Measurements from ENCODE around the gene AIFM2.

AIFM2 gene

GRCh38 chr10:70166394-70166793, 33.8 kb upstream of the AIFM2 start (continued):
- TF ChIP-seq, protein P1, sequence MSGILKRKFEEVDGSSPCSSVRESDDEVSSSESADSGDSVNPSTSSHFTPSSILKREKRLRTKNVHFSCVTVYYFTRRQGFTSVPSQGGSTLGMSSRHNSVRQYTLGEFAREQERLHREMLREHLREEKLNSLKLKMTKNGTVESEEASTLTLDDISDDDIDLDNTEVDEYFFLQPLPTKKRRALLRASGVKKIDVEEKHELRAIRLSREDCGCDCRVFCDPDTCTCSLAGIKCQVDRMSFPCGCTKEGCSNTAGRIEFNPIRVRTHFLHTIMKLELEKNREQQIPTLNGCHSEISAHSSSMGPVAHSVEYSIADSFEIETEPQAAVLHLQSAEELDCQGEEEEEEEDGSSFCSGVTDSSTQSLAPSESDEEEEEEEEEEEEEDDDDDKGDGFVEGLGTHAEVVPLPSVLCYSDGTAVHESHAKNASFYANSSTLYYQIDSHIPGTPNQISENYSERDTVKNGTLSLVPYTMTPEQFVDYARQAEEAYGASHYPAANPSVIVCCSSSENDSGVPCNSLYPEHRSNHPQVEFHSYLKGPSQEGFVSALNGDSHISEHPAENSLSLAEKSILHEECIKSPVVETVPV (CRISPR knock-in tag; IDR thresholded peaks at IDR 0.05), result no peak
- TF ChIP-seq CSDC2 (CRISPR knock-in tag; IDR thresholded peaks at IDR 0.05), result no peak

DNA sequence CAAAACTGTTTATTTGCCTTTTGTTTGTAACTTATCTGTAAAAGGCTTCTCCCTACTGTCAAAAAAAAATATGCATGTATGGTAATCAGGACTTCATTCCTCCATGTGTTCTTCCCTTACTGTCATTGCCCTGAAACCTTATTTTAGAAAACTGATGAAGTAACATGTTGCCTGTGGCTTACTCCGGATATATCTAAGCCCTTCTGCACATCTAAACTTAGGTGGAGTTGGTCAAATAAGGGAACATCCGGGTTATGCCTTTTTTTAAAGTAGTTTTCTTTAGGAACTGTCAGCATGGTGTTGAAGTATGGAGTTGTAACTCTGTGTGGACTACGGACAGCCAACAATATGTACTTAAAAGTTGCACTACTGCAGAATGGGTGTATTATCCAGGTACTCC, 31.5 kb upstream of the AIFM2 start:
- no peak for TF ChIP-seq ZFP3 (CRISPR knock-in tag; IDR thresholded peaks at IDR 0.05)
- no peak for TF ChIP-seq ZNF565 (CRISPR knock-in tag; conservative IDR thresholded peaks at IDR 0.05; ENCODE audit: low read depth)
- TF ChIP-seq TSHZ2 (CRISPR knock-in tag; IDR thresholded peaks at IDR 0.05), result no peak
- no peak for TF ChIP-seq ARNTL (CRISPR knock-in tag; IDR thresholded peaks at IDR 0.05; ENCODE audit: borderline replicate concordance, low read depth)
- no peak for TF ChIP-seq ZNF8 (CRISPR knock-in tag; IDR thresholded peaks at IDR 0.05)
- no peak for TF ChIP-seq POU6F1 (CRISPR knock-in tag; IDR thresholded peaks at IDR 0.05; ENCODE audit: borderline replicate concordance, low read depth)
- TF ChIP-seq ZFP30 (CRISPR knock-in tag; IDR thresholded peaks at IDR 0.05), result no peak
- TF ChIP-seq, protein P2, sequence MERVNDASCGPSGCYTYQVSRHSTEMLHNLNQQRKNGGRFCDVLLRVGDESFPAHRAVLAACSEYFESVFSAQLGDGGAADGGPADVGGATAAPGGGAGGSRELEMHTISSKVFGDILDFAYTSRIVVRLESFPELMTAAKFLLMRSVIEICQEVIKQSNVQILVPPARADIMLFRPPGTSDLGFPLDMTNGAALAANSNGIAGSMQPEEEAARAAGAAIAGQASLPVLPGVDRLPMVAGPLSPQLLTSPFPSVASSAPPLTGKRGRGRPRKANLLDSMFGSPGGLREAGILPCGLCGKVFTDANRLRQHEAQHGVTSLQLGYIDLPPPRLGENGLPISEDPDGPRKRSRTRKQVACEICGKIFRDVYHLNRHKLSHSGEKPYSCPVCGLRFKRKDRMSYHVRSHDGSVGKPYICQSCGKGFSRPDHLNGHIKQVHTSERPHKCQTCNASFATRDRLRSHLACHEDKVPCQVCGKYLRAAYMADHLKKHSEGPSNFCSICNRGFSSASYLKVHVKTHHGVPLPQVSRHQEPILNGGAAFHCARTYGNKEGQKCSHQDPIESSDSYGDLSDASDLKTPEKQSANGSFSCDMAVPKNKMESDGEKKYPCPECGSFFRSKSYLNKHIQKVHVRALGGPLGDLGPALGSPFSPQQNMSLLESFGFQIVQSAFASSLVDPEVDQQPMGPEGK (CRISPR knock-in tag; IDR thresholded peaks at IDR 0.05; ENCODE audit: borderline replicate concordance), result no peak
- TF ChIP-seq PPARA (CRISPR knock-in tag; IDR thresholded peaks at IDR 0.05; ENCODE audit: borderline replicate concordance), result no peak
- no peak for TF ChIP-seq OSR1 (CRISPR knock-in tag; IDR thresholded peaks at IDR 0.05)
- no peak for TF ChIP-seq TOX (CRISPR knock-in tag; IDR thresholded peaks at IDR 0.05; ENCODE audit: borderline replicate concordance)
- no peak for TF ChIP-seq ISL1 (CRISPR knock-in tag; IDR thresholded peaks at IDR 0.05)
- no peak for TF ChIP-seq GLIS3 (CRISPR knock-in tag; IDR thresholded peaks at IDR 0.05)
- TF ChIP-seq, protein P3, sequence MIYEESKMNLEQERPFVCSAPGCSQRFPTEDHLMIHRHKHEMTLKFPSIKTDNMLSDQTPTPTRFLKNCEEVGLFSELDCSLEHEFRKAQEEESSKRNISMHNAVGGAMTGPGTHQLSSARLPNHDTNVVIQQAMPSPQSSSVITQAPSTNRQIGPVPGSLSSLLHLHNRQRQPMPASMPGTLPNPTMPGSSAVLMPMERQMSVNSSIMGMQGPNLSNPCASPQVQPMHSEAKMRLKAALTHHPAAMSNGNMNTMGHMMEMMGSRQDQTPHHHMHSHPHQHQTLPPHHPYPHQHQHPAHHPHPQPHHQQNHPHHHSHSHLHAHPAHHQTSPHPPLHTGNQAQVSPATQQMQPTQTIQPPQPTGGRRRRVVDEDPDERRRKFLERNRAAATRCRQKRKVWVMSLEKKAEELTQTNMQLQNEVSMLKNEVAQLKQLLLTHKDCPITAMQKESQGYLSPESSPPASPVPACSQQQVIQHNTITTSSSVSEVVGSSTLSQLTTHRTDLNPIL (CRISPR knock-in tag; IDR thresholded peaks at IDR 0.05; ENCODE audit: low read depth), result no peak
- TF ChIP-seq ZNF70 (CRISPR knock-in tag; IDR thresholded peaks at IDR 0.05), result no peak
- TF ChIP-seq, protein P1 (CRISPR knock-in tag; IDR thresholded peaks at IDR 0.05), result no peak
- no peak for TF ChIP-seq BACH2 (CRISPR knock-in tag; IDR thresholded peaks at IDR 0.05; ENCODE audit: borderline replicate concordance)
- ATAC-seq, result no peak

- ATAC-seq, result no peak
- TF ChIP-seq BACH2 (CRISPR knock-in tag; IDR thresholded peaks at IDR 0.05; ENCODE audit: borderline replicate concordance) (no peak), ZNF565 (CRISPR knock-in tag; conservative IDR thresholded peaks at IDR 0.05; ENCODE audit: low read depth) (no peak), CSDC2 (CRISPR knock-in tag; IDR thresholded peaks at IDR 0.05) (no peak), POU6F1 (CRISPR knock-in tag; IDR thresholded peaks at IDR 0.05; ENCODE audit: borderline replicate concordance, low read depth) (no peak), RARB (CRISPR knock-in tag; IDR thresholded peaks at IDR 0.05) (no peak), ESRRG (CRISPR knock-in tag; IDR thresholded peaks at IDR 0.05) (no peak), GLIS3 (CRISPR knock-in tag; IDR thresholded peaks at IDR 0.05) (no peak), ZC3H10 (CRISPR knock-in tag; IDR thresholded peaks at IDR 0.05) (no peak), TOX (CRISPR knock-in tag; IDR thresholded peaks at IDR 0.05; ENCODE audit: borderline replicate concordance) (no peak), TCF4 (CRISPR knock-in tag; IDR thresholded peaks at IDR 0.05; ENCODE audit: borderline replicate concordance) (no peak), ARNTL (CRISPR knock-in tag; IDR thresholded peaks at IDR 0.05; ENCODE audit: borderline replicate concordance, low read depth) (no peak)
- TF ChIP-seq, protein P3 (CRISPR knock-in tag; IDR thresholded peaks at IDR 0.05; ENCODE audit: low read depth), result no peak
- TF ChIP-seq, protein P2 (CRISPR knock-in tag; IDR thresholded peaks at IDR 0.05; ENCODE audit: borderline replicate concordance), result no peak
Observed at GRCh38 chr10:70163448-70163847, 30.8 kb upstream of the AIFM2 start.

Measured in SK-N-SH treated with all-trans-retinoic acid at 6 μM for 48 hours (cell line).